ENCODE measurements around the gene RAP1GAP. TPM values are rescaled to one million over a fixed set of nuclear protein-coding genes. Genes with fewer than 3 reads are reported as not detected.

The RAP1GAP gene
- polyA plus RNA-seq, 2 of the 4 experiments (the other 2 are of a cell fraction): 5.4 to 16.7 TPM

DNA sequence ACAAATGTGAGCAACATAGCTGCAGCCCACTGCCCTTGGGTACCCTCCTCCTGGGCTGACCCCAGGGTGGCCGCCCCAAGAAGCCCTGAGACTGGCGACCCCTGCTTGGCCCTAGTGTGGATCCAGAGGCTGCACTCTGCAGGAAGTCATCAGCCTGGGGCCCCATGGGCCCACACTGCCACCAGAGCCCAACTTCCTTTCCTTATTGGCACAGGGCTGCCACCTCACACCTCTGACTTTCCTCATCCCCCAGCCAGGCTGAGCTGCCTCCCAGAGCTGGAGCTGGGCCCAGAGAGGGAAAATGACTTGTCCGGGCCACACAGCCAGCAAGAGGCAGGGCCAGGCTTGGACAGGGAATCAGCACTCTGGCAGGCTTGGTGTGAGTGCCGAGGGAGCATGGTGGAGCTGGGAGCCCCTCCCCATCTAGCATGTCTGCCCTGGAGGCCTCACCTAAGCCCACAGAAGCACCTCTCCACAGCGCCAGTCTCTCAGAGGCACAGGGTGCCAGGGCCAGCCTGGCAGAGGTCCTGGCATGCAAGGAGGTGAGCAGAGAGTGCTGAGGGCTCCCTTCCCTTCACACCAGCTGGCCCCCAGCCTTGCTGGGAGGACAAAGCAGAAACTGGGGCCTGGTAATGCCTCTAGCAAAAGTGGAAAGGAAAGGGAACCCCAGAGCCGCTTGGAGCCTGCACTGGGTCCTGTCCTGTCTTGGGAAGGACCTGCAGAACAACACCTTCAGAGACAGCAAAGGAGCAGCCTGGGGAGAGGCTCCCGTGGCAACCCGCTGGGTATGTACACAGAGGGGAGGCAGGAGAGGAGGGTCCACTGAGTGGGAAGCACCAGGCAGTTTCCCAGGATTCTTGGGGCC, 3.2 kb downstream of the RAP1GAP start:
- no peak for TF ChIP-seq GATA3 (IDR thresholded peaks at IDR 0.05; ENCODE audit: borderline replicate concordance)
- TF ChIP-seq, protein P1, sequence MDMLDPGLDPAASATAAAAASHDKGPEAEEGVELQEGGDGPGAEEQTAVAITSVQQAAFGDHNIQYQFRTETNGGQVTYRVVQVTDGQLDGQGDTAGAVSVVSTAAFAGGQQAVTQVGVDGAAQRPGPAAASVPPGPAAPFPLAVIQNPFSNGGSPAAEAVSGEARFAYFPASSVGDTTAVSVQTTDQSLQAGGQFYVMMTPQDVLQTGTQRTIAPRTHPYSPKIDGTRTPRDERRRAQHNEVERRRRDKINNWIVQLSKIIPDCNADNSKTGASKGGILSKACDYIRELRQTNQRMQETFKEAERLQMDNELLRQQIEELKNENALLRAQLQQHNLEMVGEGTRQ (IDR thresholded peaks at IDR 0.05): no peak
- TF ChIP-seq HOXA7 (CRISPR knock-in tag; IDR thresholded peaks at IDR 0.05): no peak
- no peak for TF ChIP-seq RCOR1 (IDR thresholded peaks at IDR 0.05; ENCODE audit: low read depth, low read length)
- TF ChIP-seq ZFP36 (IDR thresholded peaks at IDR 0.05; ENCODE audit: borderline replicate concordance, partially characterized antibody): no peak
- TF ChIP-seq, protein P2, sequence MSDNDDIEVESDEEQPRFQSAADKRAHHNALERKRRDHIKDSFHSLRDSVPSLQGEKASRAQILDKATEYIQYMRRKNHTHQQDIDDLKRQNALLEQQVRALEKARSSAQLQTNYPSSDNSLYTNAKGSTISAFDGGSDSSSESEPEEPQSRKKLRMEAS (IDR thresholded peaks at IDR 0.05): no peak
- no peak for TF ChIP-seq TFCP2L1 (CRISPR knock-in tag; IDR thresholded peaks at IDR 0.05)
- no peak for TF ChIP-seq HEYL (CRISPR knock-in tag; IDR thresholded peaks at IDR 0.05)
- TF ChIP-seq, protein P3, sequence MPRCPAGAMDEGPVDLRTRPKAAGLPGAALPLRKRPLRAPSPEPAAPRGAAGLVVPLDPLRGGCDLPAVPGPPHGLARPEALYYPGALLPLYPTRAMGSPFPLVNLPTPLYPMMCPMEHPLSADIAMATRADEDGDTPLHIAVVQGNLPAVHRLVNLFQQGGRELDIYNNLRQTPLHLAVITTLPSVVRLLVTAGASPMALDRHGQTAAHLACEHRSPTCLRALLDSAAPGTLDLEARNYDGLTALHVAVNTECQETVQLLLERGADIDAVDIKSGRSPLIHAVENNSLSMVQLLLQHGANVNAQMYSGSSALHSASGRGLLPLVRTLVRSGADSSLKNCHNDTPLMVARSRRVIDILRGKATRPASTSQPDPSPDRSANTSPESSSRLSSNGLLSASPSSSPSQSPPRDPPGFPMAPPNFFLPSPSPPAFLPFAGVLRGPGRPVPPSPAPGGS (IDR thresholded peaks at IDR 0.05): no peak
- ChIA-PET POLR2A (no interaction called here), CTCF (interaction anchor here (0.6 kb wide), 1 partner anchor 12 kb away, joined by 3 read pairs; no protein-coding TSS in a partner anchor)
- Histone ChIP-seq H3K9me3 (no peaks in the 10 kb centered on the region), H3K4me3 (no peak overlapping the region), H3K4me1 (0 out of 3 replicates have a peak, but pooled peaks cover 3% of the 10 kb centered on the region), H3K4me2 (no peak overlapping the region), H3K27ac (no peak overlapping the region)
- no peak for FAIRE-seq
- ATAC-seq: no peak
- WGBS (ENCODE audit: missing lambda C conversion rate): 82% methylated on average over 5 of the region's 8 CpGs
- DNase-seq (ENCODE audit: low read depth in 1 of 2, low spot score in 1 of 2): no peak

DNA sequence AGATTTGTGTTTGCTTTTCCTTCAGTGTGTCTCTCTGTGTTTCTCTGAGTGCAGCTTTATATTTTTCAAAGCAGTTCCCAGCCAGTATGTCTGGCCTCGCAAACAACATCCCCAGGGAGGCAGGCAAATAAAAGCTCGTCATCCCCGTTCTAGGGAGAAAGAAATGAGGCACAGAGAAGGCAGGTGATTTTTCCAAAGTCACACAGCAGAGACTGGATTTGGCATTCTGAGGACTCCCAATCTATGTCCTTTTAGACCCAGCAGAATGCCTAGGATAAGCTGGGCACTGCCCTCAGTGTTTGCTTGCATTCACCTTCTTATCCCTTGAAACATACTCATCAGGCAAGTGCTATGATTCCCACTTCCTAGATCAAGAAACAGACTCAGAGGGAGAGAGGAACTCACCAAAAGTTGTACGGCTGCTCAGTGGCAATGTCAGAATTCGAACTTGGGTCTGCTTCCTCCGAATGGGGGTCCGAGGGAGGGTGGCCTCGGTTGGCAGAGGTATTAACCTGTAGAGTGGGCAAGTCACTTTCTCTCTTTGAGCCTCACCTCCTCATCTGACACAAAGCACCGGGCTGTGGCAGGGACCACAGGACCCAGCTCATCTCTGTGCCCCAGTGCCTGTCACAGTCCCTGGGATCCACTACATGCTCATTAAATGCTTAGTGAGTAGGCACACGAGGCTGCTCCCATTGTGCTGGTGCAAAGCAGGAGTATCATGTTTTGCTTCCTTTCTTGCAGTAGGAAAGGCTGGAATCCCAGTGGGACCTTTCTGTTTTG, 4.2 kb downstream of the RAP1GAP start:
- ATAC-seq (no peak), FAIRE-seq (no peak), DNase-seq (ENCODE audit: low read depth in 1 of 2, low spot score in 1 of 2) (no peak)
- no peaks in the 10 kb centered on the region for H3K9me3 ChIP-seq
- H3K4me3 ChIP-seq: no peak overlapping the region
- H3K4me2 ChIP-seq: no peak overlapping the region
- POLR2A ChIA-PET: no interaction called here
- CTCF ChIA-PET: no interaction called here
- no peak for TF ChIP-seq RFX5 (IDR thresholded peaks at IDR 0.05)
- peak; percentile 39 for TF ChIP-seq ZFP36 (IDR thresholded peaks at IDR 0.05; ENCODE audit: borderline replicate concordance, partially characterized antibody)
- 0 out of 3 replicates have a peak, but pooled peaks cover 3% of the 10 kb centered on the region for H3K4me1 ChIP-seq
- H3K27ac ChIP-seq: no peak overlapping the region
- WGBS (ENCODE audit: missing lambda C conversion rate): 53% methylated on average over 10 of the region's 10 CpGs

DNA sequence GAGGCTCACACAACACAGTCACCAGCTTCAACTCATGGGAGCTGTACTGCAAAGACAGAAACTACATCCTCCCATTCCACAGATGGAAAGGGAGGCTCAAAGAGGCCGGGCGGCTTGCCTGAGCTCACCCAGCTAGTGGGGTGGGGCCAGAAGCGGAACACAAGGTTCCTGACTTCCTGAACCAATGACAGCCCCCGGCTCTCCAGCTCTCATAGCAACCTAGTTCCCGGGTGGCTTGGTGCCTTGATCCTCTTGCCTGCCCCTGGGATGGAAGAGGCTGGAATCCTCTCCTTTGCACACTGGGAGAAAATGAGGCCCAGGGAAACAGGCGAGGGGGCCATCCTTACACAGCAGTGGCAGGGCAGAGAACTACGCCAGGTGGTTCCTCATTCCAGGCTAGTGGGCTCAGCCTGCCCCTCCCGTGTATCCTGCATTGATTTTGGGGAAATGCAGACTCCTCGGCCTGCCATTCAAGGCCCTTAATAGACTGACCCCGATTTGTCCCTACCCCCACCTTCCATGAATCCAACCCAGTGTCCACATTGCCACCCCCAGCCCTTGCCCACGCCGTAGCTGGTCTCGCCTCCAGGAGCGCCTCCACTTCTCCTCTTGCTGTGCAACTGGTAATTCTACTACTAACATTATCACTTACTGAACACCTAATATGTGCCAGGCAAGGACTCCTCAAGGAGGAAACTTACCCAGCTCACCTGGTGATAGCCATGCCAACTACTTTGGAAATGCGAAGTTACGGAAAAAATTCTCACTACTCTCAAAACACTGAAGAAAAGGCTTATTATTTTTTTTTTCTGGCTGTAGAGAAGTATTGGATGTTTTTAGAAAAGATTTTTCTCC, 5.0 kb downstream of the RAP1GAP start:
- no peak overlapping the region for H3K27ac ChIP-seq
- CTCF ChIA-PET: interaction anchor here (1.3 kb wide), 1 partner anchor 292 kb away, joined by 3 read pairs; no protein-coding TSS in a partner anchor
- no peaks in the 10 kb centered on the region for H3K9me3 ChIP-seq
- WGBS (ENCODE audit: missing lambda C conversion rate): 70% methylated on average over 12 of the region's 16 CpGs
- ATAC-seq: no peak
- FAIRE-seq: no peak
- no peak overlapping the region for H3K4me2 ChIP-seq
- TF ChIP-seq ZC3H11A (IDR thresholded peaks at IDR 0.05) (no peak), MAFK (IDR thresholded peaks at IDR 0.05; ENCODE audit: partially characterized antibody) (no peak), SREBF2 (IDR thresholded peaks at IDR 0.05) (no peak), POLR2A (IDR thresholded peaks at IDR 0.05; ENCODE audit: low read length) (no peak), KDM1A (IDR thresholded peaks at IDR 0.05; ENCODE audit: low read depth) (no peak), EHF (CRISPR knock-in tag; IDR thresholded peaks at IDR 0.05) (no peak), TFCP2L1 (CRISPR knock-in tag; IDR thresholded peaks at IDR 0.05) (no peak), NPAS2 (CRISPR knock-in tag; IDR thresholded peaks at IDR 0.05; ENCODE audit: borderline replicate concordance) (no peak), POLR2AphosphoS2 (conservative IDR thresholded peaks at IDR 0.05; ENCODE audit: low read length) (no peak), TP53 (CRISPR knock-in tag; IDR thresholded peaks at IDR 0.05) (no peak), ZNF302 (CRISPR knock-in tag; IDR thresholded peaks at IDR 0.05) (no peak)
- TF ChIP-seq, protein P4, sequence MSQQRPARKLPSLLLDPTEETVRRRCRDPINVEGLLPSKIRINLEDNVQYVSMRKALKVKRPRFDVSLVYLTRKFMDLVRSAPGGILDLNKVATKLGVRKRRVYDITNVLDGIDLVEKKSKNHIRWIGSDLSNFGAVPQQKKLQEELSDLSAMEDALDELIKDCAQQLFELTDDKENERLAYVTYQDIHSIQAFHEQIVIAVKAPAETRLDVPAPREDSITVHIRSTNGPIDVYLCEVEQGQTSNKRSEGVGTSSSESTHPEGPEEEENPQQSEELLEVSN (IDR thresholded peaks at IDR 0.05; ENCODE audit: borderline replicate concordance, low read depth): no peak
- TF ChIP-seq, protein P5, sequence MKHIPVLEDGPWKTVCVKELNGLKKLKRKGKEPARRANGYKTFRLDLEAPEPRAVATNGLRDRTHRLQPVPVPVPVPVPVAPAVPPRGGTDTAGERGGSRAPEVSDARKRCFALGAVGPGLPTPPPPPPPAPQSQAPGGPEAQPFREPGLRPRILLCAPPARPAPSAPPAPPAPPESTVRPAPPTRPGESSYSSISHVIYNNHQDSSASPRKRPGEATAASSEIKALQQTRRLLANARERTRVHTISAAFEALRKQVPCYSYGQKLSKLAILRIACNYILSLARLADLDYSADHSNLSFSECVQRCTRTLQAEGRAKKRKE (CRISPR knock-in tag; IDR thresholded peaks at IDR 0.05; ENCODE audit: low read depth): no peak
- TF ChIP-seq, protein P6, sequence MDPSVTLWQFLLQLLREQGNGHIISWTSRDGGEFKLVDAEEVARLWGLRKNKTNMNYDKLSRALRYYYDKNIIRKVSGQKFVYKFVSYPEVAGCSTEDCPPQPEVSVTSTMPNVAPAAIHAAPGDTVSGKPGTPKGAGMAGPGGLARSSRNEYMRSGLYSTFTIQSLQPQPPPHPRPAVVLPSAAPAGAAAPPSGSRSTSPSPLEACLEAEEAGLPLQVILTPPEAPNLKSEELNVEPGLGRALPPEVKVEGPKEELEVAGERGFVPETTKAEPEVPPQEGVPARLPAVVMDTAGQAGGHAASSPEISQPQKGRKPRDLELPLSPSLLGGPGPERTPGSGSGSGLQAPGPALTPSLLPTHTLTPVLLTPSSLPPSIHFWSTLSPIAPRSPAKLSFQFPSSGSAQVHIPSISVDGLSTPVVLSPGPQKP (IDR thresholded peaks at IDR 0.05; ENCODE audit: low read depth, low read length): no peak
- H3K4me3 ChIP-seq: no peak overlapping the region
- POLR2A ChIA-PET: no interaction called here
- DNase-seq (ENCODE audit: low read depth in 1 of 2, low spot score in 1 of 2): no peak
- H3K4me1 ChIP-seq: peaks cover 7% of the 10 kb centered on the region; the same call in 2 of the 3 replicates

Data from A549 (cell line).